Left colon (tissue), 2 donors: Measurements from ENCODE around the gene CFAP46. TPM values are rescaled to one million over a fixed set of nuclear protein-coding genes. Genes with fewer than 3 reads are reported as not detected.
"Not testable (repeated sequence)": the region's sequence is repeated elsewhere in the genome, so short reads cannot be mapped to it uniquely, and the experiment has no call there.

Experiments used
- ATAC-seq: fragments of 200-7000 bp; cut with Tn5 transposase; one replicate; pipeline ENCODE4 v1.9.1; 2020; ENCODE audit warnings: mild to moderate bottlenecking, moderate library complexity
- DNase-seq, 2 donors: peaks; one replicate each; pipeline ENCODE4 v3.0.0-alpha.2; 2020
- intact Hi-C, 2 donors: fragments of 100-400 bp; cut with DNase I in 1 of 2; cut with micrococcal nuclease in 1 of 2; formaldehyde crosslinking; loops; one replicate each; pipeline versions ENCODE4 v1.11.2 to v1.14.0; 2022; cut with DNase I, micrococcal nuclease
- total RNA-seq, 2 donors: library from RNA; stranded (reverse); fragmentation: NEBNext Ultra II Directional; extraction: Animal tissue kit (Norgen Biotek cat#: 25700); gene quantifications; one replicate each; pipeline ENCODE4 v1.2.1, GENCODE V29; 2021
- donor health status: DM: no; HTN: no; CAD: no.
- donor health status: DM: yes; HTN: yes; CAD: no.

Gene CFAP46
- total RNA-seq, 2 donors from 2014 or later, result 0.37 TPM; not detected in 1

- ATAC-seq, result no peak
- intact Hi-C loops, result no loop called here
- DNase-seq, result no peak
Observed at GRCh38 chr10:132933308-132934042, 8.9 kb downstream of the CFAP46 start.

- ATAC-seq, result no peak
- DNase-seq, result no peak
- intact Hi-C loops, result no loop called here
Observed at GRCh38 chr10:132932461-132933307, 9.7 kb downstream of the CFAP46 start.

GRCh38 chr10:132931258-132932250 lies 10.8 kb downstream of the CFAP46 start:
- DNase-seq, intact Hi-C loops, ATAC-seq: not testable (repeated sequence)

- DNase-seq, ATAC-seq, intact Hi-C loops: not testable (repeated sequence)
Observed at GRCh38 chr10:132930701-132931100, 11.7 kb downstream of the CFAP46 start.

- ATAC-seq, result no peak
- intact Hi-C loops, result no loop called here
- no peak for DNase-seq
Observed at GRCh38 chr10:132929953-132930548, 12.3 kb downstream of the CFAP46 start.

- intact Hi-C loops, result no loop called here
- DNase-seq (no peak), ATAC-seq (no peak)
Observed at GRCh38 chr10:132929480-132929879, 12.9 kb downstream of the CFAP46 start.

GRCh38 chr10:132928261-132928660 lies 14.1 kb downstream of the CFAP46 start:
- ATAC-seq (no peak), DNase-seq (no peak)
- intact Hi-C loops, result no loop called here

GRCh38 chr10:132927824-132928223 lies 14.5 kb downstream of the CFAP46 start:
- no peak for ATAC-seq
- intact Hi-C loops, result no loop called here

GRCh38 chr10:132926777-132927650 lies 15.4 kb downstream of the CFAP46 start:
- DNase-seq (no peak), ATAC-seq (no peak)
- intact Hi-C loops, result no loop called here

More at GRCh38 chr10:132927824-132928223, 14.5 kb downstream of the CFAP46 start:
- no peak for DNase-seq

- intact Hi-C loops, result no loop called here
- DNase-seq, result no peak
- ATAC-seq, result no peak
Observed at GRCh38 chr10:132926070-132926469, 16.3 kb downstream of the CFAP46 start.

GRCh38 chr10:132925614-132926013 lies 16.8 kb downstream of the CFAP46 start:
- DNase-seq (no peak), ATAC-seq (no peak)
- intact Hi-C loops, result no loop called here

- DNase-seq (no peak), ATAC-seq (no peak)
- intact Hi-C loops, result no loop called here
Observed at GRCh38 chr10:132925071-132925561, 17.3 kb downstream of the CFAP46 start.

- ATAC-seq, result no peak
- intact Hi-C loops, result no loop called here
- no peak for DNase-seq
Observed at GRCh38 chr10:132924046-132924952, 18.1 kb downstream of the CFAP46 start.

GRCh38 chr10:132923384-132923783 lies 19.0 kb downstream of the CFAP46 start:
- ATAC-seq, intact Hi-C loops, DNase-seq: not testable (repeated sequence)

GRCh38 chr10:132922872-132923271 lies 19.5 kb downstream of the CFAP46 start:
- ATAC-seq (no peak), DNase-seq (no peak)
- intact Hi-C loops, result no loop called here
